HG03439 (cell line): ENCODE measurements around the gene TRAPPC8.
"Not testable (repeated sequence)": the region's sequence is repeated elsewhere in the genome, so short reads cannot be mapped to it uniquely, and the experiment has no call there.

Experiments
- ATAC-seq: cut with Tn5 transposase; IDR thresholded peaks from one replicate; pipeline ENCODE4 v1.9.1; 2021; ENCODE audit warnings: mild to moderate bottlenecking, moderate library complexity; ENCODE audit not compliant: unreplicated experiment

TRAPPC8 gene

GRCh38 chr18:31946305-31947046 is 3.5 kb upstream of the TRAPPC8 start:
- no peak for ATAC-seq

GRCh38 chr18:31943878-31944816 is 1.2 kb upstream of the TRAPPC8 start:
- ATAC-seq = no peak

- peak; percentile 32 for ATAC-seq
Observed at GRCh38 chr18:31942291-31942998, 483 bp downstream of the TRAPPC8 start.

- ATAC-seq = no peak
Observed at GRCh38 chr18:31941010-31941809, 1.7 kb downstream of the TRAPPC8 start.

GRCh38 chr18:31934773-31935172 is 8.2 kb downstream of the TRAPPC8 start:
- not testable (repeated sequence) for ATAC-seq

GRCh38 chr18:31931886-31932240 is 11.1 kb downstream of the TRAPPC8 start:
- ATAC-seq = no peak

- no peak for ATAC-seq
Observed at GRCh38 chr18:31931163-31931885, 11.6 kb downstream of the TRAPPC8 start.

- ATAC-seq = no peak
Observed at GRCh38 chr18:31929273-31929672, 13.7 kb downstream of the TRAPPC8 start.

GRCh38 chr18:31926988-31927387 is 15.9 kb downstream of the TRAPPC8 start:
- not testable (repeated sequence) for ATAC-seq

- ATAC-seq = no peak
Observed at GRCh38 chr18:31920277-31920676, 22.7 kb downstream of the TRAPPC8 start.

- not testable (repeated sequence) for ATAC-seq
Observed at GRCh38 chr18:31919366-31919765, 23.6 kb downstream of the TRAPPC8 start.

- ATAC-seq = no peak
Observed at GRCh38 chr18:31918733-31919132, 24.2 kb downstream of the TRAPPC8 start.

GRCh38 chr18:31901063-31901462 is 41.9 kb downstream of the TRAPPC8 start:
- no peak for ATAC-seq

GRCh38 chr18:31899771-31900170 is 43.2 kb downstream of the TRAPPC8 start:
- ATAC-seq = not testable (repeated sequence)

- ATAC-seq = no peak
Observed at GRCh38 chr18:31892936-31893335, 50.0 kb downstream of the TRAPPC8 start.

- no peak for ATAC-seq
Observed at GRCh38 chr18:31891566-31891965, 51.4 kb downstream of the TRAPPC8 start.

- no peak for ATAC-seq
Observed at GRCh38 chr18:31884020-31884419, 58.9 kb downstream of the TRAPPC8 start.

GRCh38 chr18:31880186-31880898 is 62.6 kb downstream of the TRAPPC8 start:
- no peak for ATAC-seq

GRCh38 chr18:31878358-31878757 is 64.6 kb downstream of the TRAPPC8 start:
- no peak for ATAC-seq
